Cortex of kidney (tissue), 1 donor: ENCODE results near the gene DENND1A.
"Not testable (repeated sequence)": the region's sequence is repeated elsewhere in the genome, so short reads cannot be mapped to it uniquely, and the experiment has no call there.

Experiments used
- DNase-seq: peaks from one replicate; lab custom pipeline; 2025; lab: John Stamatoyannopoulos, UW

The DENND1A gene

DNA sequence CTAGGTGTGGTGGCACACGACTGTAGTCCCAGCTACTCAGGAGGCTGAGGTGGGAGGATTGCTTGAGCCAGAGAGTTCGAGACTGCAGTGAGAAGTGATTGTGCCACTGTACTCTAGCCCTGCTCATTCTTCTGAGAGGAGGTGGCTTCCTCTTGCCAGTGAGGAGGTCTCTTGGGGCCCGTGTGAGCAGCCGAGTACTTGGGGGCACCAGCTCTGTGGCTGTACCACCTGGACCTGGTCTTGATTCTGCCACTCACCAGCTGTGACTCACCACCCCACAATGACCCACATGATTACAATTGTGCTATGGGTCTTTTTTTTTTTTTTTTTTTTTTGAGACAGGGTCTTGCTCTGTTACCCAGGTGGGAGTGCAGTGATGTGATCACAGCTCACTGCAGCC is 592.0 kb downstream of the DENND1A start:
- no peak for DNase-seq

GRCh38 chr9:123336959-123337358 is 593.0 kb downstream of the DENND1A start:
- DNase-seq, result no peak

DNA sequence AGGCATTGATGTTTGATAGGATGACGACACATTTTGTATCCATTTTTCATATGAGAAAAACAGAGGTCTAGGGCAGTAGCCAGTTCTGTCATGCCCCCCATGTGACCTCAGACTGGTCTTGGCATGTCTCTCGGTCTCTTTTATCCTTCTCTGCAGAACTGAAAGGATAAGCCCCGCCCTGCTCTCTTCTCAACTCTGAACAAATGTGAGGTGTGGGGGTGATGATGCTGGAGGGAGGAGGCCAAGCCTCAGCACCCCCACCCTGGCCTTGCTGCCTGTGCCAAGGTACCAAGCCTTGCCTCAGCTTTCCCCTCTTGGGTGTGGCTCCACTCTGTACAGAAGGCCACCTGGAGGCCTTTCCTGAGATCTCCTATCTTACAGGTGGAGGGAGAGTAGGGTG is 593.5 kb downstream of the DENND1A start:
- DNase-seq, result no peak

DNA sequence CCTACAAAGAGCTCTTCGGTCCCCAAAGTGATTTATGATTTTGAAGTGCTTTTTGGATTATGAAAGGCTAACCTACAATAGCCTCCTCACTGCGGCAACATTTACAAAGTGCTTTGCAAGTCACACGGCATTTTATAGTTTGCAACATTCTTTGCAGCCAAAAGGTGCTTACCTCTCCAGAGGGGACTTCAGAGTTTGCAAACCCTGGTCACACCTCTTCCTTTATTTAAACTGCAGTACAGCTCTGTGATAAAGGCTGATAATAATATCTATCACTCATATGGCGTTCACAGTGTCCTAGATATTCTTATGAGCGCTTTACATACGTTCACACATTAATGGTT is 594.0 kb downstream of the DENND1A start:
- no peak for DNase-seq

DNA sequence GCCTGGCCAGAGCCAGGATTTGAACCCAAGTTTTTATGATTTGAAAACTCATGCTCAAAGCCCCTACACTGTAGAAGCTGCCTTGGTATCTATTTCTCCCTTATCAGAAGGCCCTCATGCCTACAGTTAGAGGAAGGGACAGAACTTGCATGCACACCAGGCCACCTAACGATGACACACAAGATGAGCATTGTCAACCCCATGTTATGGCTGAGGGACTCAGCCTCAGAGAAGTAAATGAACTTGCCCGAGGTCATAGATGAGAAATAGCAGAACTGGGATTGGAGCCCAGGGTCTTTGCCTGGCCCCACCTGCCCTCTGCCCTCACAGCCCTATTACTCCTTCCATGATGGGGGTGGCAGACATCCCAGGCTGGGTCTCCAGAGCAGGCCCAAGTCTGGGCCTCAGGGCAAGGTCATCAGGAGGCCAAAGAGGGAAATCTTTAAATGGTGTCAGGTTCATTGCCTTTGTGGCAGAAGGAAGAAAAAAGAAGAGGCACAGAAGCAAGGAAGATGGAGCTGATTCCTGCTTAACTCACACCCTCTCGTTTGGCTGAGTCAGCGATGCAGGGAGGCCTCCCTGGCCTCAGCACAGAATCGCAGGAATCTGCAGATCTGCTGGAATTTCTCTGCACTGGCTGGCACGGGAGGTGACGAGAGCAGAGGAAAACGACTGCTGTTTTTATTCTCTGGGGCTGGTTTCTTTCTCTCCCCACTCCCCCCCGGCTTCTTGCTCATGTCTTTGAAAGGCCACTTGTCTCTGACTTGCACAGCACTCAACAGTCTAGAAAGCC is 594.5 kb downstream of the DENND1A start:
- no peak for DNase-seq

DNA sequence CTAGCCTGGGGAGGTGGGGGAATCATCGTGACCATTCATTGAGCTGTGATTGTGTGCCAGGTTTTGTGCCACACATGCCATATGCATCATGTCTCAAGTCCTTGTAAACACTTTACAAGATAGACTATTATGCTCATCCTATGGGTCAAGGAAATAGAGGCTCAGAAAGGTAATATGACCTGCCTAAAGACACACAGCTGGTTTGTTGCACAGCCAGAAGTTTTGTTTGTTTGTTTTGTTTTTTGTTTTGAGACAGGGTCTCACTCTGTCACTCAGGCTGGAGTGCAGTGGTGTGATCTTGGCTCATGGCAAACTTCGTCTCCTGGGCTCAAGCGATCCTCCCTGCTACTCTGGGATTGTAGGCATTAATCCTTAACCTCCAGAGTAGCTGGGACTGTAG is 595.3 kb downstream of the DENND1A start:
- DNase-seq, result no peak

DNA sequence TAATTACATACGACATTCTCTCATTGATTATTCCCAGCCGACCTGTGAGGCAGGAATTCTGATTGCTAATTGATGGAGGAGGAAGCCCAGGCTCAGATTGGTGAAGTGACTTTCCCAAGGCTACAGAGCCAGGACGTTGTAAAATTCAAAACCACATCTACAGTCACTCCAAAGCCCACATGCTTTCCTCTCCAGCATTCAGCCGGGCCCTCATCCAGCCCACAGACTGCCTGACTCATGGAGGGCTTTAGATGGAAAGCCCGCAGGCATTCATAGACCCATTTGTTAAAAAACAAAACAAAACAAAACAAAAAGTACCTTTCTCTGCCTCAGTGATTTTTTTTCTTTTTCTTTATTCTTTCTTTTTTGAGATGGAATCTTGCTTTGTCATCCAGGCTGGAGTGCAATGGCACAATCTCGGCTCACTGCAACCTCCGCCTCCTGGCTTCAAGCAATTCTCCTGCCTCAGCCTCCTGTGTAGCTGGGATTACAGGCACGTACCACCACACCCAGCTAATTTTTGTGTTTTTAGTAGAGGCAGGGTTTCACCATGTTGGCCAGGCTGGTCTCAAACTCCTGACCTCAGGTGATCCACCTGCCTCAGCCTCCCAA is 596.8 kb downstream of the DENND1A start:
- DNase-seq, result not testable (repeated sequence)

- DNase-seq, result no peak
These were observed 598.4 kb downstream of the DENND1A start for GRCh38 chr9:123331346-123332060.
